RPMI8226 (cell line): ENCODE measurements around the gene GJD3.
"Not testable (repeated sequence)": the region's sequence is repeated elsewhere in the genome, so short reads cannot be mapped to it uniquely, and the experiment has no call there.

Experiments
- DNase-seq: peaks from one replicate; pipeline ENCODE4 v3.0.0-alpha.2; 2015

The GJD3 gene

GRCh38 chr17:40364121-40364861 is at the start of gene GJD3:
Gene GJD3, minus strand, starts transcription at chr17:40364737. Its CDS starts 922 bp downstream, at chr17:40363815.
- no peak for DNase-seq

GRCh38 chr17:40414312-40414711 is 49.8 kb upstream of the GJD3 start:
- DNase-seq: not testable (repeated sequence)

- no peak for DNase-seq
These were observed 48.3 kb upstream of the GJD3 start for GRCh38 chr17:40412880-40413279.

GRCh38 chr17:40411821-40412220 is 47.3 kb upstream of the GJD3 start:
- no peak for DNase-seq

- DNase-seq: no peak
These were observed 45.5 kb upstream of the GJD3 start for GRCh38 chr17:40410082-40410481.

GRCh38 chr17:40409540-40409939 is 45.0 kb upstream of the GJD3 start:
- not testable (repeated sequence) for DNase-seq

GRCh38 chr17:40407460-40407859 is 42.9 kb upstream of the GJD3 start:
- no peak for DNase-seq

- DNase-seq: no peak
These were observed 39.5 kb upstream of the GJD3 start for GRCh38 chr17:40404003-40404402.

- no peak for DNase-seq
These were observed 38.1 kb upstream of the GJD3 start for GRCh38 chr17:40402668-40403067.

- DNase-seq: peak; percentile 54
These were observed 34.6 kb upstream of the GJD3 start for GRCh38 chr17:40399185-40399584.

- DNase-seq: not testable (repeated sequence)
These were observed 22.0 kb upstream of the GJD3 start for GRCh38 chr17:40386555-40386954.

- DNase-seq: no peak
These were observed 17.7 kb upstream of the GJD3 start for GRCh38 chr17:40382251-40382650.

- no peak for DNase-seq
These were observed 14.4 kb upstream of the GJD3 start for GRCh38 chr17:40378966-40379365.

- DNase-seq: no peak
These were observed 13.3 kb upstream of the GJD3 start for GRCh38 chr17:40377832-40378231.

GRCh38 chr17:40376541-40376940 is 12.0 kb upstream of the GJD3 start:
- not testable (repeated sequence) for DNase-seq

- not testable (repeated sequence) for DNase-seq
These were observed 11.2 kb upstream of the GJD3 start for GRCh38 chr17:40375786-40376185.

- DNase-seq: no peak
These were observed 10.4 kb upstream of the GJD3 start for GRCh38 chr17:40374821-40375498.

GRCh38 chr17:40373999-40374398 is 9.5 kb upstream of the GJD3 start:
- no peak for DNase-seq

GRCh38 chr17:40373324-40373723 is 8.8 kb upstream of the GJD3 start:
- DNase-seq: no peak

- DNase-seq: not testable (repeated sequence)
These were observed 8.1 kb upstream of the GJD3 start for GRCh38 chr17:40372644-40373043.

- no peak for DNase-seq
These were observed 7.5 kb upstream of the GJD3 start for GRCh38 chr17:40372031-40372430.

GRCh38 chr17:40371261-40371929 is 6.9 kb upstream of the GJD3 start:
- no peak for DNase-seq

- no peak for DNase-seq
These were observed 5.4 kb upstream of the GJD3 start for GRCh38 chr17:40369923-40370322.

GRCh38 chr17:40367728-40368127 is 3.2 kb upstream of the GJD3 start:
- not testable (repeated sequence) for DNase-seq
